G401.6 (cell line): ENCODE measurements around the gene TMEM218.

Source experiments
- FAIRE-seq: peaks from 2 replicates; lab custom pipeline; 2012; peaks lifted over from hg19 to GRCh38; lab: Jason Lieb, UNC

The TMEM218 gene

DNA sequence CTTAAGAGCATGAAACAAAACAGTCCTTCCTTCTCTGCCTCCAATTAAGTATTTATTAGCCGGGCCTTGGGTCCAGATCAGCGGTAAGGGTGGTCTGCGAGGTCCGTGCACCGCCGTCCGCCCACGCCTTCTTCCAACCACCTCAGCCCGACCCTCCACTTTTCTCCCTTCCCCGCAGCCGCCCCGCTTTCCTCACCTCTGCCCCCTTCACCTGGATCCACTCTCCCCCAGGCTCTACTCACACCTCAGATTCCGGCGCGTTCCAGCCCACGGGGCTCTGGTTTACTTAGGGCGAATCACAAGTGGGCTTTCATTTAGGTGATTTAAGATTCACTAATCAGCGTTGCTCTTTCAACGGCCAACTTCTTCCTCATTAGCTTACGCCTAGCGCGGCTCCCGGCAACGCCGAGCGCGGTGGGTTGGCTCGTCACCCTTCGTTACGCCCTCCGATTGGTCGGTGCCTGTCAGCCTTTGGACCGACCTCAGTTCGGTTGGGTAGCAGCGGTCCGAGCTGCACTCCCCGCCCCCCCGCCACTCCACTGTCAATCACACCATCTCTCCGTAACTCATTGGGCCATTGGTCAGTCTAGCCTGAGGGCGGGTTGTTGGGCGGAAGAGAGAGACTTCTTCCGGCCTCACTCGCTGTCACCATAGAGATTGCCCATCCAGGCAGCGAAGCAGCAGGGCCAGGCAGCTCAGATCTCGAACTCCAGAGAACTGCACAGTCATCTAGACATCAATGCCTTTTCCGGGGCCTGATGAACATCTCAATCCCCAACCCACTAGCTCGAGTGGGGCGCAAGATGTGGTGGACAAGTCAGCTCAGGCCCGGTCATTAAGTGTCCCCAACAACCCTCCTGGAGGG, at the start of gene TMEM218:
TSS of gene TMEM218 (minus strand) at position 284 of the 865 bp plus-strand sequence. CDS start 9,385 bp downstream, outside the sequence.
- peak; percentile 99 for FAIRE-seq

GRCh38 chr11:125157953-125158680, 46.7 kb upstream of the TMEM218 start:
- FAIRE-seq = no peak

DNA sequence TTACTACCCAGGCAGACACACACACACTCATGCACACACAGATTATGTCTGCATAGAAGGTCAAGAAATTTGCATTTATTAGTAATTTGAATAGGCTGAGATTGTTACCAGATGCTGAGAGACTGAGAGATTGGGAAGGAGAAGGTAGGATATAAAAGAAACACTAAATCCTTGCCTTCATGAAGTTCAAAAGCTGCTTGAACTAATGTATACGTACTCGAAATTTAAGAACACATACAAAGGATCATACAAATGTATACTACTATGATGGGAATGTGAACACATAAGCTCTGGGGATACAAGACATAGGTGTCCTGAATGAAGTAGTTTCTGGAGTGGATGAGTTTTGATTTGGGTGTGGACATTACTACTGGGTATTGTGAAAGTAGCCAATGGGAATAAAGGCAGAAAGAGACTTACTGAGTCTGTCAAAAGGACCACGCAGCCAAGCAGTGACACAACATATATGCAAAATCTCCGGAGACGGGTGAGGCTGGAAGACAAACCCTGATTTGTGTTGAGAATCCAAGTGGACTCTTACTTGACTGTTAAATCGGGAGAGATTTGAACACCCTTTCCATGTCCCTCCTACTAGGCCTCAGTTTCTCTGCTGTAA, 45.8 kb upstream of the TMEM218 start:
- no peak for FAIRE-seq

DNA sequence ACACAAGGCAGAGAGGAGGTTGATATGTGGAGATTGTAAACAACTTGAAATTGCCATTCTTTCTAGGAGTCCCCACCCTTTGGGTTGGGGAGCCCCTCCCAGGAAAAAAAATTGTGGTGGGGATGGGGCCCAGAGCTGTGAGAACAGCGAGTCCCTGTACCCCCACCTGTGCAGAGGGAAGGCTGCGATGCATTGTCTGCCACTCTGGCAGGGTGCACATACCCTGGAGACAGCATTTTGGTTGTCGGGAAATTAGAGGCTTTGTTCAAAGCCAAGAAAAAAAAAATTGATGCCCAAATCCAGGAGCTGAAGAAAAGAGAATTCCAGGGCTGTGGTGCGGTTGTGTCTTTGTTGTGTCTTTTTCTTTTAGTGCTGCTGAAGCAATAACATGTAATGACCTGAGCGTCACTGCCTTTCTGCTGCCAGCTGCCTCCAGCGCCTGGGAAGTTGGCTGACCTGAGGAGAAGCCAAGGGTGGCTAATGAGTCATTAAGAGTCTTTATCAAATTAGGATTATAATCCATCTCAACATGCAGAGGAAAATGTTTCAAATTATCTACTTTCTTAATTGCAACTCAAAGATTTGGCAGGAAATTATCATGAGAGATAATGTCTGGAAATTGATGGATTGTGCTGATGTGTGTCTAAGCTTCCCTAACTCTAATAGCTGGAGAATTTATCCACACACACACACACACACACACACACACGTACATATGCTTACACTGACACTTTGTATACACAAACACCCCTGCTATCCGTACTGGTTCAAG, 45.1 kb upstream of the TMEM218 start:
- FAIRE-seq = no peak

DNA sequence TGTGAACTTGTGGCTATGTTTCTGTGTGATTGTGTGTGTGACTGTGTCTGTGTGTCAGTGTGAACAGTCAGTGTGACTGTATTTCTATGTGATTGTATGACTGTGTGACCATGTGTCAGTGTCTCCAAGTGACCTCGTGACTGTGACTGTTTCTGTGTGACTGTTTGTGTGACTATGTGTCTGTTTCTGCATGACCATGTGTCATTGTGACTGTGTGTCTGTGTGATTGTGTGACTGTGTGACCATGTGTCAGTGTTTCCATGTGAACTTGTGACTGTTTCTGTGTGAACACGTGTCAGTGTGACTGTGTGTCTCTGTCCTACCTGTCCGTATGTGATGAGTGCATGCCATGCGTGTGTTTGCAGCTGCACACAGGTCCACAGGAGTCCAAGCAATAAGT, 44.3 kb upstream of the TMEM218 start:
- no peak for FAIRE-seq

- FAIRE-seq = no peak
These were observed 43.6 kb upstream of the TMEM218 start for GRCh38 chr11:125155100-125155444.

DNA sequence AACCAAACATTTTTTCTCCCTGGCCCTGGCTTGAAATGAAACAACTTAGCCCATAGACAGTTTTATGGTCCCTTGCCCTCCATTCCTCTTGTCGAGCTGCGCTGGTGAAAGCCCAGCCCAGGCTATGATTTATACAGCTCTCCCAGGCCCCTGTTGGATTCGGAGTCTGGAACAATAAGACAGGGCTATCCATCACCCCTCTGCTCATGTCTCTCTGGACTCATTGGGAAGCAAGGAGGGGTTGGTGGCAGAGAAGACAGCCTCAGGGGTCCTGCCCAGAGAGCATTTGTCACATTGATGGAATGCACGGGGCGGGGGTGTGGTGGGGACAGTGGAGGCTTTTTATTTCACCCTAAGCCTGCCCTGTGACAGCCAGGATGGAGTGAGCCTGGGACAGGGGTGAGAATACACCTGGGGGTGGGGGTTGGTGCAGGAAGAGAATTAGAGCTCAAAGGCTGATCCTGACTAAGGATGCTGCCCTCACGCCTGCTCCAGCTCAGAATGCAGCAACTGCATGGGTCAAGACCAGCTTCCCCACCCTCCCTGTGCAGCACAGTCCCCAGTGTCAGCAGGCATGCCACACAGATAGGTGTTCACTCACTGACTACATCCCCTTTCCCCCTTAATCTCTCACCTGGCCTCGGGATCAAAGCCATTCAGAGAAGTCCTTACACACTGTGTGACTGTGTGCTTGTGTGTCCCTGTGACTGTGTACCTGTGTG, 43.1 kb upstream of the TMEM218 start:
- FAIRE-seq = no peak

GRCh38 chr11:125153837-125154236, 42.4 kb upstream of the TMEM218 start:
- no peak for FAIRE-seq

DNA sequence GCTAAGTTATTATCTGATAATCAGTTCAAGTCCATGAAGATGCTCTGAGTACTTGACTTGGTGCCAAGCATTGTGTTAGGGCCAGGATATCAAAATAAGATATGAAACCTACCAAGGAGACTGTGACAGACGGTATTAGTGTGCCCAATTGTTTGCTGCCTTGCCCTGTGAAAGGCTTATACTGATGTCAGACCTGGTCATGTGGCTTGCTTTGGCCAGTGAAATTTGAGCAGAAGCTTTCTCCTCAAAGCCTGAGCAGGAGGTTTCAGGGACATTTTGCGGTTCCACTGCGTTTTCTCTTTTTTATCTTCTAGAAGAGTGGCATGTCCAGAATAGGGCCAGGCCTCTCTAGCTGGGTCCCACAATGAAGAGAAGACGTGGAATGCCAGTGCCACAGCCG, 37.3 kb upstream of the TMEM218 start:
- no peak for FAIRE-seq

DNA sequence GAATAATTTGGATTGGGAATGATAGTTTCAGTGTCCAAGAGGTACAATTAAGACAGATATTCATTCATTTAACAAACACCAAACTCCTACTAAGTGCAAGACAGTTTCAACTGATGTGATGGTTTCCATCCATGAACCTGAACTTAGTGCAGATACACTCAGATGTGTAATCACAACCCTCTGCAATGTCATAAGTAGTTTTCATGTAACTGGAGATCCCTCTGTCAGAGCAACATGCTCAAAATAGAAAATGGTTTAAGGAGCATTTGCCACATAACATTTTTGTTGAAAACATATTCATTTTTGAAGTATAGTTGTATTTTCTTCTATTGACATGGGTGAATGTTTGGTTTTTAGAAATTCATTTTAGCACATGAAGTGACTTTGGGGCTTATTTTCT, 36.6 kb upstream of the TMEM218 start:
- FAIRE-seq = no peak

DNA sequence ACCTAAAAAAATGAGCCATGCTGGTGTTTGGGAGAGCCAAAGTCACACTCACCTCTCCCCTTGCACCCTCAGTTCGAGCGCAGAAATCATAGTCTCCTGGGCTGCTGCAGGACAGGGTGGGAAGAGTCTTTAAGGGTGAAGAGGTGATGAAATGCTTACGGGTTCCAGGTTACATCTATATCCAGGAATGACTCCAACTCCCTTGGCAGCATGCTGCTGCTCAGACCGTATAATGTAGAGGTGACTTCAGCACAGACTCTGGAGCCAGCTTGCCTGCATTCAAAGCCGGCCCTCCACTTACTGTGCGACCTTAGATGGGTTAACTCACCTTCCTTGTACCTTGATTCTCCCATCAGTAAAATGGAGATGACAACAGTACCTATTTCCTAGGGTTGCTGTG, 35.9 kb upstream of the TMEM218 start:
- FAIRE-seq = no peak

DNA sequence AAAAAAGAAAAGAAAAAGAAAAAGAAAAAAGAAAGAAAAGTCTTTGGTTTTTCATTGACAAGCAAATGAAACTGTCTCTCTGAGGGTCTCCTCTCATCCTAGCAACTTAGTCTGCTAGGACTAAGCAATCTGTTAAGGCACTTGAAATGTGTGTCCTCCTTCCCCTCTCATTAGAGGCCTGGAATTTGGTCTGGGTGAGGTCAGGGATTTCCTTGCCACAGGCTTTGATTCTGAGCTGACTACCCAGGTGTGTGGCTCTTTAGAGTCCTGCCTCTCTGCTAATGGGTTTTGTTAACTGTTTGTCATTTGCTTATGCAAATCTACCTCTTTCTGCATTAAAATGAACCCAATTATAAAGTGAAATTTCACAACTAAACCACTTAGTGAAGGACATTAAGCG, 34.8 kb upstream of the TMEM218 start:
- no peak for FAIRE-seq

GRCh38 chr11:125141686-125142535, 30.5 kb upstream of the TMEM218 start:
- FAIRE-seq = no peak

DNA sequence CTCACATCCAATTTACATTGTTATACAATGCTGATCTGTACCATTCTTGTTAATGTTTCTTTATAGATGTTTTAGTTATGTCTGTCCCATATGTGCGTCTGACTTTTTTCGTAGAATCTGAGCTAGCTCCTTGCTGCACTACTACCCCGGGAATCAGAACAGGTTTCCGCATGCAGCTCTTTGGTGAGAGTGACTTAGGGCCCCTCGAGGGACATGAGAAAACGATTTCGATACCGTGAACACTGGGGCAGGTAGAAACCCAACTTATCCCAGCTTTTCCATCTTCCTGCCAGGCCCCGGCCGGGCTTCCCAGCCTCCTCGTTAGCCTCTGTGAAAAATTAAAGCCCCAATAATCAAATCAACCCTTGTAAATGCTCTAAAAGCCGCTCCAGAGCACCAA, 29.8 kb upstream of the TMEM218 start:
- FAIRE-seq = no peak

GRCh38 chr11:125140233-125140632, 28.8 kb upstream of the TMEM218 start:
- FAIRE-seq = no peak

DNA sequence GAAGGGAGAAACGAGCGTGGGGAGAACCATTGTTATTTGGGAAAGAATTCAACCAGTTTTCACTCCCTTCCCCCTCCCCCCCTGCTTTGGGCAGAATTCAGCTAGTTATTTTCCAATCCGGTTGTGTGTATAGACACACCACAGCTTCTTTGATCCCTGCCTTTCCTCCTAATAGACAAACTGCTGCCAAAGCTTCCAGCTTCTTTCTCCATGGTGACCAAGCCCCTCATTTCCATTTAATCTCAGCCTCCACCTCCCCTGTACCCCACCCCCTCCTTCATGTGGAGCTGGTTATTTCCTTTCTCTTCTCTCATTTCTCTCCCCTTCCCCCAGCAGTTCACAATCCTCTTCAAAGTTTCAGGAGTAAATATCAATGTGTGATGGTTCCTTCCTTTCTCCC, 28.4 kb upstream of the TMEM218 start:
- no peak for FAIRE-seq

GRCh38 chr11:125138966-125139365, 27.5 kb upstream of the TMEM218 start:
- no peak for FAIRE-seq

GRCh38 chr11:125136001-125136400, 24.6 kb upstream of the TMEM218 start:
- FAIRE-seq = no peak

DNA sequence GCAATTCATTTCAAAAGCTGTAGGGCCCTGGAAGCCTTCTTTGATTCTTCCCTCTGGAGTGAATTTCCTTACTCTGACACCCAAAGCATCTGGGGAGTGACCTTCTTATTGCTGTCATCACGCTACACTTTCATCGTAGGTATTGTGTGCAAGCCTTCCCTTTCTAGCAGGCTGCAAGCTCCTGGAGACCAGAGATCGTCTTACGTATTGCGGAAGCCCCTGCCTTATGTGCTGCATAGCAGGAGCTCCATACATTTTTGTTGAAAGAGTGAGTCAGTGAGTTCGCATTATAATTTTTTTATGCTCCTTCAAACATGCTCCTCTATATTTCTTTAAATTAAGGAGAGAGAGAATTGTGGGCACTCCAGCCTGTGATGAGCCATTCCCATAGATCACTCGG, 21.2 kb upstream of the TMEM218 start:
- no peak for FAIRE-seq

GRCh38 chr11:125132071-125132470, 20.6 kb upstream of the TMEM218 start:
- no peak for FAIRE-seq
